Activated CD8-positive, alpha-beta memory T cell treated with anti-CD3 and anti-CD28 coated beads for 24 hours (primary cell): Measurements from ENCODE around the gene ITGAL.

Source experiments
- DNase-seq: peaks from one replicate; pipeline ENCODE4 v3.0.0-alpha.2; 2020

The ITGAL gene

GRCh38 chr16:30569746-30570635 lies 97.4 kb downstream of the ITGAL start:
- DNase-seq, result no peak

GRCh38 chr16:30570636-30571444 lies 98.3 kb downstream of the ITGAL start:
- no peak for DNase-seq

- peak; percentile 95 for DNase-seq
Measured at GRCh38 chr16:30571445-30572322, 99.1 kb downstream of the ITGAL start, which contains the start of gene ZNF688. Gene ZNF688 (minus strand): TSS chr16:30571714. CDS start chr16:30571629, 85 bp downstream.
